HepG2 (cell line): ENCODE measurements around the gene HSD17B8. TPM values are rescaled to one million over a fixed set of nuclear protein-coding genes. Genes with fewer than 3 reads are reported as not detected.

Experiments
- ATAC-seq: fragments of 200-7000 bp; cut with Tn5 transposase; 3 replicates; pipeline ENCODE4 v1.9.1; 2020; ENCODE audit warnings: mild to moderate bottlenecking, moderate library complexity
- BruUV-seq: library from RNA; stranded (reverse); fragments of 400-500 nt; replicated peaks from 2 replicates; lab custom pipeline; 2021; lab: Mats Ljungman, UMichigan
- CTCF ChIA-PET: fragments of 300-600 bp; formaldehyde crosslinking; extraction: SDS; loops from one replicate; lab custom pipeline; 2021; ENCODE audit warnings: low total read pairs, inconsistent platforms, low intra/inter-chr PET ratio; lab: Yijun Ruan, JAX
- POLR2A ChIA-PET: fragments of 350-600 bp; sonication (Branson Sonifier 250); formaldehyde crosslinking; loops from one replicate; lab custom pipeline; 2020; ENCODE audit warnings: antibody characterized with exemption, inconsistent platforms; lab: Yijun Ruan, JAX
- DNase-seq: peaks from one replicate; pipeline ENCODE4 v3.0.0-alpha.2; 2015; ENCODE audit warnings: low spot score
- FAIRE-seq: peaks from 3 replicates; lab custom pipeline; 2011; peaks lifted over from hg19 to GRCh38; lab: Jason Lieb, UNC
- H2AFZ ChIP-seq: one replicate; pipeline ENCODE4 v1.6.1; 2011; ENCODE audit warnings: low read length, inconsistent platforms
- H3K27ac ChIP-seq: fragments of 300-600 bp; 3 replicates; pipeline ENCODE4 v1.8.0; 2011; ENCODE audit warnings: mixed run types, mild to moderate bottlenecking, mixed read lengths, low read length, inconsistent platforms; ENCODE audit not compliant: insufficient read depth; ENCODE audit errors: extremely low read length
- H3K27me3 ChIP-seq, 2 experiments: fragments of 200-600 bp in 1 of 2; 2 replicates in 1 of 2; 3 replicates in 1 of 2; pipeline versions ENCODE4 v1.6.0 to v1.8.0; 2011; ENCODE audit warnings: low read length in 2 of 2, mild to moderate bottlenecking in 2 of 2, moderate library complexity in 2 of 2, inconsistent platforms in 1 of 2; ENCODE audit not compliant: insufficient read depth in 2 of 2, control insufficient read depth in 1 of 2
- H3K36me3 ChIP-seq, 2 experiments: fragments of 200-600 bp in 1 of 2; replicated peaks in 1 of 2; 2 replicates in 1 of 2; 3 replicates in 1 of 2; pipeline versions ENCODE4 v1.5.1 to v1.8.0; 2011; ENCODE audit warnings: low read length in 2 of 2, inconsistent platforms in 1 of 2; ENCODE audit not compliant: insufficient read depth in 2 of 2, control insufficient read depth in 1 of 2
- H3K4me1 ChIP-seq: 2 replicates; pipeline ENCODE4 v1.5.1; 2012; ENCODE audit warnings: low read length, inconsistent platforms; ENCODE audit not compliant: insufficient read depth
- H3K4me2 ChIP-seq: 2 replicates; pipeline ENCODE4 v1.6.0; 2011; ENCODE audit warnings: low read depth, low read length, inconsistent platforms
- H3K4me3 ChIP-seq, 3 experiments: fragments of 200-600 bp in 1 of 3; sonication (generic), shearing (Covaris generic) in 1 of 3; replicated peaks in 1 of 3; 2 replicates each; pipeline ENCODE4 v1.5.1; 2011 to 2016; ENCODE audit warnings: low read length in 3 of 3, inconsistent platforms in 2 of 3, low read depth in 2 of 3, mild to moderate bottlenecking in 2 of 3, control low read depth in 1 of 3, mixed read lengths in 1 of 3; ENCODE audit not compliant: insufficient read depth in 1 of 3
- H3K79me2 ChIP-seq: one replicate; pipeline ENCODE4 v1.6.1; 2011; ENCODE audit warnings: low read length, inconsistent platforms; ENCODE audit not compliant: insufficient read depth
- H3K9ac ChIP-seq: 2 replicates; pipeline ENCODE4 v1.6.0; 2011; ENCODE audit warnings: mild to moderate bottlenecking, low read depth, low read length, inconsistent platforms; ENCODE audit not compliant: insufficient read depth
- H3K9me3 ChIP-seq: 2 replicates; pipeline ENCODE4 v1.5.1; 2012; ENCODE audit warnings: mild to moderate bottlenecking, low read length
- H4K20me1 ChIP-seq: 2 replicates; pipeline ENCODE4 v1.6.0; 2011; ENCODE audit warnings: inconsistent platforms, mild to moderate bottlenecking, low read length, moderate library complexity; ENCODE audit not compliant: insufficient read depth
- AKAP8 ChIP-seq: sonication (generic); formaldehyde crosslinking; IDR thresholded peaks from 2 replicates; pipeline ENCODE4 v1.5.1; 2020; ENCODE audit warnings: mild to moderate bottlenecking, missing genetic modification reagents
- BRF2 ChIP-seq: sonication (generic); formaldehyde crosslinking; IDR thresholded peaks from 2 replicates; pipeline ENCODE4 v1.8.1; 2022; ENCODE audit warnings: mild to moderate bottlenecking, missing genetic modification reagents
- CREB1 ChIP-seq, 2 experiments: fragments of 450-650 bp in 1 of 2; IDR thresholded peaks; 2 replicates each; pipeline ENCODE4 v1.6.1; 2016 to 2017; ENCODE audit warnings: control low read depth in 1 of 2, mild to moderate bottlenecking in 1 of 2, missing compliant biosample characterization in 1 of 2, missing genetic modification characterization in 1 of 2
- GLI4 ChIP-seq: sonication (generic); formaldehyde crosslinking; IDR thresholded peaks from 2 replicates; pipeline ENCODE4 v1.5.1; 2020; ENCODE audit warnings: missing genetic modification reagents, mild to moderate bottlenecking, moderate library complexity, borderline replicate concordance
- HMGA1 ChIP-seq: sonication (generic); formaldehyde crosslinking; conservative IDR thresholded peaks from 2 replicates; pipeline ENCODE4 v1.4.0; 2020; ENCODE audit warnings: missing genetic modification reagents
- KMT2B ChIP-seq: IDR thresholded peaks from 2 replicates; pipeline ENCODE4 v1.6.1; 2016; ENCODE audit warnings: missing genetic modification reagents, missing compliant biosample characterization
- TFDP1 ChIP-seq: IDR thresholded peaks from 2 replicates; pipeline ENCODE4 v1.6.1; 2016; ENCODE audit warnings: missing compliant biosample characterization, missing genetic modification reagents, borderline replicate concordance
- ZBTB33 ChIP-seq: sonication (generic); formaldehyde crosslinking; IDR thresholded peaks from 2 replicates; pipeline ENCODE4 v1.4.0; 2020; ENCODE audit warnings: missing genetic modification reagents
- ZBTB46 ChIP-seq: sonication (generic); formaldehyde crosslinking; IDR thresholded peaks from 2 replicates; pipeline ENCODE4 v1.4.0; 2020; ENCODE audit warnings: mild to moderate bottlenecking, missing genetic modification reagents, borderline replicate concordance
- ZNF143 ChIP-seq: sonication (generic); formaldehyde crosslinking; IDR thresholded peaks from 2 replicates; pipeline ENCODE4 v1.4.0; 2020; ENCODE audit warnings: missing genetic modification reagents
- ZNF512B ChIP-seq: sonication (generic); formaldehyde crosslinking; IDR thresholded peaks from 2 replicates; pipeline ENCODE4 v1.5.1; 2020; ENCODE audit warnings: missing genetic modification reagents, mild to moderate bottlenecking, borderline replicate concordance
- ZNF775 ChIP-seq: sonication (generic); formaldehyde crosslinking; IDR thresholded peaks from 2 replicates; pipeline ENCODE4 v1.4.0; 2020; ENCODE audit warnings: missing genetic modification reagents, mild to moderate bottlenecking, moderate library complexity, borderline replicate concordance
- ZNF776 ChIP-seq: sonication (generic); formaldehyde crosslinking; IDR thresholded peaks from 2 replicates; pipeline ENCODE4 v1.4.0; 2020; ENCODE audit warnings: mild to moderate bottlenecking, missing genetic modification reagents
- ZNF792 ChIP-seq: IDR thresholded peaks from 2 replicates; pipeline ENCODE4 v1.6.1; 2016
- WGBS: methylation state at CpG from one replicate; pipeline ENCODE4 v1.1.6; 2017; ENCODE audit warnings: low lambda C conversion rate; 5-methylcytosine and 5-hydroxymethylcytosine counted together
- in situ Hi-C: cut with HindIII; loops from 2 replicates; pipeline ENCODE4 v1.10.0; 2017; ENCODE audit warnings: low pct_unique_long_range_greater_than_20kb; ENCODE audit not compliant: extremely low pct_ligation_motif_present
- intact Hi-C: fragments of 100-400 bp; cut with micrococcal nuclease; formaldehyde crosslinking; loops from one replicate; pipeline ENCODE4 v1.10.0; 2022; ENCODE audit not compliant: unreplicated experiment
- polyA plus RNA-seq, 8 experiments: library from polyadenylated mRNA; depleted of rRNA in 3 of 8; stranded (reverse) in 7 of 8; unstranded in 1 of 8; fragments of >200 nt; fragmentation: Illumina TruSeq in 4 of 8; extraction: Trizol in 4 of 8; gene quantifications; 2 replicates each; pipeline versions ENCODE4 v1.2.1 to v1.2.3, GENCODE V29; 2011 to 2016; ENCODE audit warnings: low read depth in 4 of 8, missing spikeins in 1 of 8, mixed read lengths in 1 of 8; ENCODE audit not compliant: insufficient read depth in 1 of 8
- total RNA-seq, 5 experiments: library from RNA; depleted of rRNA; stranded (reverse); fragments of >200 nt; fragmentation: Illumina TruSeq; extraction: Trizol; gene quantifications; 2 replicates each; pipeline ENCODE4 v1.2.3, GENCODE V29; 2016; ENCODE audit warnings: low read depth in 1 of 5

HSD17B8 gene
- total and polyA plus RNA-seq, 2 of the 13 experiments (the other 11 are each of a cell fraction or from before 2014, with no cell fraction given), result 12.6 to 20.1 TPM

GRCh38 chr6:33163540-33163939 is 40.9 kb upstream of the HSD17B8 start (continued):
- TF ChIP-seq ZBTB46 (CRISPR knock-in tag), result no peak
- no peak for TF ChIP-seq ZNF143 (CRISPR knock-in tag)
- TF ChIP-seq AKAP8 (CRISPR knock-in tag), result no peak

GRCh38 chr6:33164176-33164575 is 40.3 kb upstream of the HSD17B8 start:
- ChIA-PET POLR2A (interaction anchor here (1.3 kb wide), 1 partner anchor 85 kb away, joined by 5 read pairs; no protein-coding TSS in a partner anchor), CTCF (no interaction called here)
- no peak overlapping the region for H3K27ac ChIP-seq
- no peaks in the 10 kb centered on the region for H3K36me3 ChIP-seq
- in situ Hi-C loops, result loop anchor here (5.0 to 10.0 kb wide), 2 partner anchors 83 to 149 kb away; no protein-coding TSS in a partner anchor
- 32% methylated on average over 10 of the region's 10 CpGs for WGBS
- no peak overlapping the region for H3K4me3 ChIP-seq
- H3K9me3 ChIP-seq, result no peaks in the 10 kb centered on the region
- DNase-seq (no peak), ATAC-seq (no peak), FAIRE-seq (no peak)
- H3K27me3 ChIP-seq, result peaks cover 6 to 20% of the 10 kb centered on the region in 2 experiments; a peak in 4 of 5 replicates
- BruUV-seq, result no TSS peak
- H2AFZ ChIP-seq, result no peak overlapping the region
- H3K9ac ChIP-seq, result no peak overlapping the region
- no peaks in the 10 kb centered on the region for H3K79me2 ChIP-seq
- no peaks in the 10 kb centered on the region for H4K20me1 ChIP-seq
- intact Hi-C loops, result no loop called here
- no peak overlapping the region for H3K4me2 ChIP-seq
- H3K4me1 ChIP-seq, result peaks cover 29% of the 10 kb centered on the region
- TF ChIP-seq ZNF792 (CRISPR knock-in tag) (no peak), ZBTB33 (CRISPR knock-in tag) (no peak), HMGA1 (CRISPR knock-in tag) (no peak), BRF2 (CRISPR knock-in tag) (no peak), ZNF776 (CRISPR knock-in tag) (no peak), GLI4 (CRISPR knock-in tag) (no peak), CREB1 (IDR thresholded peaks at IDR 0.05) (no peak), CREB1 (CRISPR knock-in tag; IDR thresholded peaks at IDR 0.05) (no peak), TFDP1 (no peak), ZNF512B (CRISPR knock-in tag) (no peak), ZNF775 (CRISPR knock-in tag) (no peak), KMT2B (no peak)
